ENCODE measurements around the gene MXD1. TPM values are rescaled to one million over a fixed set of nuclear protein-coding genes. Genes with fewer than 3 reads are reported as not detected.
"Not testable (repeated sequence)": the region's sequence is repeated elsewhere in the genome, so short reads cannot be mapped to it uniquely, and the experiment has no call there.

MXD1 gene
- total RNA-seq, 1 experiment from 2014 or later = 1.5 TPM

- TF ChIP-seq ZMAT4 (CRISPR knock-in tag; IDR thresholded peaks at IDR 0.05) = no peak
- TF ChIP-seq ZNF317 (CRISPR knock-in tag; IDR thresholded peaks at IDR 0.05; ENCODE audit: borderline replicate concordance, low read depth) = no peak
- TF ChIP-seq SOX15 (CRISPR knock-in tag; IDR thresholded peaks at IDR 0.05) = no peak
- TF ChIP-seq SP1 (CRISPR knock-in tag; conservative IDR thresholded peaks at IDR 0.05) = no peak
- TF ChIP-seq ZNF263 (CRISPR knock-in tag; IDR thresholded peaks at IDR 0.05; ENCODE audit: low read depth) = no peak
- no peak for TF ChIP-seq FOXP4 (CRISPR knock-in tag; IDR thresholded peaks at IDR 0.05)
Measured at GRCh38 chr2:69890881-69891280, 24.0 kb upstream of the MXD1 start (continued).

- DNase-seq (ENCODE audit: low spot score); H3K4me1 Mint-ChIP-seq; H3K27me3 Mint-ChIP-seq (ENCODE audit: low read depth): not testable (repeated sequence)
- Mint-ChIP-seq H3K36me3 (peaks cover 24% of the 10 kb centered on the region), H3K27ac (0 out of 2 replicates have a peak overlapping the region, but pooled peaks have one; percentile 24), H3K9me3 (peaks cover 11% of the 10 kb centered on the region), H3K4me3 (peak overlapping the region; percentile 98)
- POLR2A ChIA-PET = interaction anchor here (2.0 kb wide), 1 partner anchor 21 kb away, joined by 11 read pairs; the partner anchor contains the start of gene MXD1
- CTCF ChIA-PET = interaction anchor here (0.6 to 3.1 kb wide), 6 partner anchors 12 to 173 kb away, joined by 3 to 26 read pairs (median 4); partner anchors contain the start of gene MXD1
- peak; percentile 60; the same call in 1 of the 2 replicates for TF ChIP-seq GTF2I (CRISPR knock-in tag; conservative IDR thresholded peaks at IDR 0.05)
- 0 out of 2 replicates have a peak, but pooled peaks have one; percentile 26 for ATAC-seq
Measured at GRCh38 chr2:69892838-69893424, 22.0 kb upstream of the MXD1 start.

- H3K4me3 Mint-ChIP-seq = peak within 1 kb of the TSS; percentile 98
- TF ChIP-seq SMAD3 (CRISPR knock-in tag; IDR thresholded peaks at IDR 0.05; ENCODE audit: borderline replicate concordance) (0 out of 2 replicates have a peak, but pooled peaks have one; percentile 36), FOXK1 (CRISPR knock-in tag; IDR thresholded peaks at IDR 0.05) (peak; percentile 70; the same call in 1 of the 2 replicates), HMGXB4 (CRISPR knock-in tag; IDR thresholded peaks at IDR 0.05) (no peak), ETV6 (CRISPR knock-in tag; IDR thresholded peaks at IDR 0.05) (peak; percentile 86), MLX (CRISPR knock-in tag; IDR thresholded peaks at IDR 0.05) (no peak), SP1 (CRISPR knock-in tag; conservative IDR thresholded peaks at IDR 0.05) (0 out of 2 replicates have a peak, but pooled peaks have one; percentile 50), ZNF512 (CRISPR knock-in tag; IDR thresholded peaks at IDR 0.05; ENCODE audit: borderline replicate concordance) (no peak), E2F5 (CRISPR knock-in tag; IDR thresholded peaks at IDR 0.05) (0 out of 2 replicates have a peak, but pooled peaks have one; percentile 50), ZMAT4 (CRISPR knock-in tag; IDR thresholded peaks at IDR 0.05) (no peak), NR2C2 (CRISPR knock-in tag; IDR thresholded peaks at IDR 0.05) (no peak), CREM (CRISPR knock-in tag; IDR thresholded peaks at IDR 0.05) (peak; percentile 71; the same call in 1 of the 2 replicates), TEAD1 (CRISPR knock-in tag; IDR thresholded peaks at IDR 0.05) (peak; percentile 17; the same call in 1 of the 2 replicates), GABPB1 (CRISPR knock-in tag; IDR thresholded peaks at IDR 0.05) (peak; percentile 90)
- peak within 1 kb of the TSS; percentile 96 for H3K27ac Mint-ChIP-seq
- H3K9me3 Mint-ChIP-seq = peaks cover 11% of the 10 kb centered on the region
- DNase-seq (ENCODE audit: low spot score) (peak; percentile 75), ATAC-seq (peak; percentile 89)
- POLR2A ChIA-PET = interaction anchor here (2.0 kb wide), 1 partner anchor 20 kb away, joined by 11 read pairs; the partner anchor contains the start of gene MXD1
- H3K4me1 Mint-ChIP-seq = no peaks in the 10 kb centered on the region
- H3K27me3 Mint-ChIP-seq (ENCODE audit: low read depth) = no peaks in the 10 kb centered on the region
- peaks cover 32% of the 10 kb centered on the region for H3K36me3 Mint-ChIP-seq
- CTCF ChIA-PET = interaction anchor here (0.5 to 3.1 kb wide), 6 partner anchors 13 to 397 kb away, joined by 3 to 26 read pairs (median 4); partner anchors contain the start of gene MXD1
Measured at GRCh38 chr2:69893684-69894551, 21.0 kb upstream of the MXD1 start, which contains the start of gene SNRNP27. SNRNP27 (plus strand) TSS chr2:69893956; CDS start chr2:69893985, 29 bp downstream.

GRCh38 chr2:69894737-69895136 lies 20.2 kb upstream of the MXD1 start:
- not testable (repeated sequence) for H3K9me3 Mint-ChIP-seq; DNase-seq (ENCODE audit: low spot score); H3K4me1 Mint-ChIP-seq; ATAC-seq; H3K27ac Mint-ChIP-seq; H3K27me3 Mint-ChIP-seq (ENCODE audit: low read depth)
- ChIA-PET POLR2A (interaction anchor here (2.0 kb wide), 1 partner anchor 19 kb away, joined by 11 read pairs; the partner anchor contains the start of gene MXD1), CTCF (interaction anchor here (3.1 kb wide), 1 partner anchor 170 kb away, joined by 26 read pairs; no protein-coding TSS in a partner anchor)
- H3K4me3 Mint-ChIP-seq = peak overlapping the region; percentile 98
- peaks cover 34% of the 10 kb centered on the region for H3K36me3 Mint-ChIP-seq

Data from WTC11 (cell line).